SK-N-SH (cell line): Measurements from ENCODE around the gene OR2A5. TPM values are rescaled to one million over a fixed set of nuclear protein-coding genes. Genes with fewer than 3 reads are reported as not detected.

Experiments
- CTCF ChIA-PET: fragments of 300-600, 350-600 bp; formaldehyde crosslinking; extraction: SDS; loops from one replicate; lab custom pipeline; 2021; lab: Yijun Ruan, JAX
- POLR2A ChIA-PET: fragments of 350-600 bp; sonication (Branson Sonifier 250); formaldehyde crosslinking; extraction: SDS; loops from one replicate; lab custom pipeline; 2020; ENCODE audit warnings: antibody characterized with exemption, inconsistent platforms; lab: Yijun Ruan, JAX
- DNase-seq: peaks from one replicate; pipeline ENCODE4 v3.0.0; 2012
- H2AFZ ChIP-seq: fragments of 200-600 bp; sonication (generic); 2 replicates; pipeline ENCODE4 v1.8.1; 2016; ENCODE audit warnings: antibody characterized with exemption, mild to moderate bottlenecking, low read depth
- H3F3A ChIP-seq: fragments of 200-600 bp; sonication (generic); replicated peaks from 2 replicates; pipeline ENCODE3; 2016; ENCODE audit warnings: antibody characterized with exemption, mild to moderate bottlenecking; ENCODE audit not compliant: insufficient read depth
- H3K27ac ChIP-seq, 2 experiments: fragments of 200-500 bp in 1 of 2; fragments of 200-600 bp in 1 of 2; sonication (Bioruptor generic) in 1 of 2; sonication (generic), shearing (Covaris generic) in 1 of 2; 2 replicates each; pipeline versions ENCODE4 v1.5.1 to v1.6.1; 2014 to 2016; ENCODE audit warnings: low read depth in 2 of 2, inconsistent platforms in 1 of 2, low read length in 1 of 2, mild to moderate bottlenecking in 1 of 2, mixed read lengths in 1 of 2
- H3K27me3 ChIP-seq: fragments of 200-600 bp; sonication (generic), shearing (Covaris generic); 2 replicates; pipeline ENCODE4 v1.6.1; 2016; ENCODE audit warnings: mixed run types; ENCODE audit not compliant: insufficient read depth
- H3K36me3 ChIP-seq, 2 experiments: fragments of 200-500 bp in 1 of 2; fragments of 200-600 bp in 1 of 2; sonication (Bioruptor generic) in 1 of 2; sonication (generic) in 1 of 2; replicated peaks in 1 of 2; 2 replicates each; pipeline versions ENCODE3 to v1.5.1; 2014 to 2016; ENCODE audit warnings: low read length in 1 of 2, mild to moderate bottlenecking in 1 of 2; ENCODE audit not compliant: insufficient read depth in 2 of 2, control insufficient read depth in 1 of 2
- H3K4me1 ChIP-seq, 2 experiments: fragments of 200-500 bp in 1 of 2; fragments of 200-600 bp in 1 of 2; sonication (Bioruptor generic) in 1 of 2; sonication (generic), shearing (Covaris generic) in 1 of 2; 2 replicates each; pipeline versions ENCODE4 v1.5.1 to v1.6.1; 2014 to 2016; ENCODE audit warnings: low read depth in 1 of 2, low read length in 1 of 2, mixed run types in 1 of 2; ENCODE audit not compliant: insufficient read depth in 2 of 2, control insufficient read depth in 1 of 2
- H3K4me2 ChIP-seq: fragments of 200-600 bp; sonication (generic), shearing (Covaris generic); 2 replicates; pipeline ENCODE4 v1.6.1; 2017; ENCODE audit warnings: mixed run types
- H3K4me3 ChIP-seq, 2 experiments: fragments of 200-500 bp in 1 of 2; fragments of 200-600 bp in 1 of 2; sonication (Bioruptor generic) in 1 of 2; sonication (generic), shearing (Covaris generic) in 1 of 2; 2 replicates each; pipeline versions ENCODE4 v1.5.1 to v1.8.1; 2014 to 2016; ENCODE audit warnings: low read depth in 2 of 2, inconsistent platforms in 1 of 2, low read length in 1 of 2, mild to moderate bottlenecking in 1 of 2, mixed read lengths in 1 of 2, moderate library complexity in 1 of 2
- H3K79me2 ChIP-seq: fragments of 200-600 bp; sonication (generic); 2 replicates; pipeline ENCODE4 v1.8.1; 2017; ENCODE audit warnings: mild to moderate bottlenecking; ENCODE audit not compliant: insufficient read depth
- H3K9ac ChIP-seq: fragments of 200-600 bp; sonication (generic); 2 replicates; pipeline ENCODE4 v1.6.1; 2017; ENCODE audit warnings: mixed run types
- H3K9me2 ChIP-seq: fragments of 200-600 bp; sonication (generic); 2 replicates; pipeline ENCODE4 v1.6.1; 2017; ENCODE audit warnings: mixed run types
- H3K9me3 ChIP-seq: fragments of 200-600 bp; sonication (generic); 2 replicates; pipeline ENCODE4 v1.6.1; 2017; ENCODE audit warnings: mixed run types, mild to moderate bottlenecking, moderate library complexity
- H4K20me1 ChIP-seq: fragments of 200-600 bp; sonication (generic); 2 replicates; pipeline ENCODE4 v1.6.1; 2017; ENCODE audit warnings: mild to moderate bottlenecking, mixed run types; ENCODE audit not compliant: insufficient read depth
- EZH2phosphoT487 ChIP-seq: fragments of 200-600 bp; sonication (generic); IDR thresholded peaks from 2 replicates; pipeline ENCODE4 v1.6.1; 2017; ENCODE audit warnings: low read depth, mixed run types, mild to moderate bottlenecking, antibody characterized with exemption, moderate library complexity, borderline replicate concordance
- FOSL2 ChIP-seq: IDR thresholded peaks from 2 replicates; pipeline ENCODE4 v1.4.0; 2012; ENCODE audit warnings: low read depth, mild to moderate bottlenecking, moderate library complexity, borderline replicate concordance
- GABPA ChIP-seq: IDR thresholded peaks from 2 replicates; pipeline ENCODE4 v1.4.0; 2012; ENCODE audit warnings: low read depth, mild to moderate bottlenecking
- JUND ChIP-seq: IDR thresholded peaks from 2 replicates; pipeline ENCODE4 v1.4.0; 2012
- MXI1 ChIP-seq: IDR thresholded peaks from 2 replicates; pipeline ENCODE4 v1.6.1; 2012; ENCODE audit warnings: mild to moderate bottlenecking, low read depth, low read length, improper control_type of control experiment
- NFIC ChIP-seq: IDR thresholded peaks from 2 replicates; pipeline ENCODE4 v1.4.0; 2012; ENCODE audit warnings: borderline replicate concordance
- RCOR1 ChIP-seq: fragments of 150-350 bp; IDR thresholded peaks from 2 replicates; pipeline ENCODE4 v1.6.1; 2017; ENCODE audit warnings: antibody characterized with exemption, low read length
- REST ChIP-seq: IDR thresholded peaks from 2 replicates; pipeline ENCODE4 v1.6.1; 2012; ENCODE audit warnings: mild to moderate bottlenecking, low read depth, low read length, moderate library complexity
- USF1 ChIP-seq: IDR thresholded peaks from 2 replicates; pipeline ENCODE4 v1.4.0; 2012; ENCODE audit warnings: low read depth, borderline replicate concordance
- USF2 ChIP-seq: fragments of 150-350 bp; IDR thresholded peaks from 2 replicates; pipeline ENCODE4 v1.6.1; 2017; ENCODE audit warnings: antibody characterized with exemption, low read length, low read depth, borderline replicate concordance
- polyA plus RNA-seq, 3 experiments: library from polyadenylated mRNA; depleted of rRNA; stranded (reverse); fragments of >200 nt; gene quantifications; 2 replicates each; pipeline ENCODE4 v1.2.3, GENCODE V29; 2012
- TF ChIP-seq, protein P1 (sequence below): IDR thresholded peaks from 2 replicates; pipeline ENCODE4; 2012
- TF ChIP-seq, protein P2 (sequence below): IDR thresholded peaks from 2 replicates; pipeline ENCODE4 v1.4.0; 2012; ENCODE audit warnings: low read depth
- TF ChIP-seq, protein P3 (sequence below): fragments of 150-350 bp; IDR thresholded peaks from 2 replicates; pipeline ENCODE4 v1.6.1; 2016; ENCODE audit warnings: mild to moderate bottlenecking, low read depth, low read length

The OR2A5 gene
- polyA plus RNA-seq, 1 of the 3 experiments (the other 2 are of a cell fraction), result not detected

- DNase-seq, result no peak
- 0 out of 4 replicates have a peak, but pooled peaks cover 0 to 6% of the 10 kb centered on the region in 2 experiments for H3K4me1 ChIP-seq
- TF ChIP-seq USF1 (no peak), FOSL2 (no peak), RCOR1 (no peak), EZH2phosphoT487 (no peak), REST (no peak), MXI1 (no peak), GABPA (no peak), JUND (no peak), USF2 (no peak), NFIC (no peak)
- TF ChIP-seq, protein P1, sequence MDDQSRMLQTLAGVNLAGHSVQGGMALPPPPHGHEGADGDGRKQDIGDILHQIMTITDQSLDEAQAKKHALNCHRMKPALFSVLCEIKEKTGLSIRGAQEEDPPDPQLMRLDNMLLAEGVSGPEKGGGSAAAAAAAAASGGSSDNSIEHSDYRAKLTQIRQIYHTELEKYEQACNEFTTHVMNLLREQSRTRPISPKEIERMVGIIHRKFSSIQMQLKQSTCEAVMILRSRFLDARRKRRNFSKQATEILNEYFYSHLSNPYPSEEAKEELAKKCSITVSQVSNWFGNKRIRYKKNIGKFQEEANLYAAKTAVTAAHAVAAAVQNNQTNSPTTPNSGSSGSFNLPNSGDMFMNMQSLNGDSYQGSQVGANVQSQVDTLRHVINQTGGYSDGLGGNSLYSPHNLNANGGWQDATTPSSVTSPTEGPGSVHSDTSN, result no peak
- TF ChIP-seq, protein P2, sequence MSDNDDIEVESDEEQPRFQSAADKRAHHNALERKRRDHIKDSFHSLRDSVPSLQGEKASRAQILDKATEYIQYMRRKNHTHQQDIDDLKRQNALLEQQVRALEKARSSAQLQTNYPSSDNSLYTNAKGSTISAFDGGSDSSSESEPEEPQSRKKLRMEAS, result no peak
- TF ChIP-seq, protein P3, sequence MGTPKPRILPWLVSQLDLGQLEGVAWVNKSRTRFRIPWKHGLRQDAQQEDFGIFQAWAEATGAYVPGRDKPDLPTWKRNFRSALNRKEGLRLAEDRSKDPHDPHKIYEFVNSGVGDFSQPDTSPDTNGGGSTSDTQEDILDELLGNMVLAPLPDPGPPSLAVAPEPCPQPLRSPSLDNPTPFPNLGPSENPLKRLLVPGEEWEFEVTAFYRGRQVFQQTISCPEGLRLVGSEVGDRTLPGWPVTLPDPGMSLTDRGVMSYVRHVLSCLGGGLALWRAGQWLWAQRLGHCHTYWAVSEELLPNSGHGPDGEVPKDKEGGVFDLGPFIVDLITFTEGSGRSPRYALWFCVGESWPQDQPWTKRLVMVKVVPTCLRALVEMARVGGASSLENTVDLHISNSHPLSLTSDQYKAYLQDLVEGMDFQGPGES, result no peak
- H3K36me3 ChIP-seq, result no peaks in the 10 kb centered on the region
- H3K4me2 ChIP-seq, result no peak overlapping the region
- no peaks in the 10 kb centered on the region for H3K9me3 ChIP-seq
- H3K9ac ChIP-seq, result no peak overlapping the region
- no peaks in the 10 kb centered on the region for H3K79me2 ChIP-seq
- H2AFZ ChIP-seq, result no peak overlapping the region
- CTCF ChIA-PET, result interaction anchor here (1.3 to 1.5 kb wide), 2 partner anchors 11 to 285 kb away, joined by 3 to 6 read pairs; no protein-coding TSS in a partner anchor
- H4K20me1 ChIP-seq, result no peaks in the 10 kb centered on the region
- no peaks in the 10 kb centered on the region; the same call in 1 of the 2 replicates for H3K27me3 ChIP-seq
- H3F3A ChIP-seq, result peaks cover 6% of the 10 kb centered on the region
- no peak overlapping the region for H3K27ac ChIP-seq
- H3K9me2 ChIP-seq, result no peaks in the 10 kb centered on the region
- no peak overlapping the region for H3K4me3 ChIP-seq
- POLR2A ChIA-PET, result no interaction called here
Observed at GRCh38 chr7:144022169-144022568, 26.6 kb upstream of the OR2A5 start.
